ENCODE measurements around the gene DEGS2.

DEGS2 gene

DNA sequence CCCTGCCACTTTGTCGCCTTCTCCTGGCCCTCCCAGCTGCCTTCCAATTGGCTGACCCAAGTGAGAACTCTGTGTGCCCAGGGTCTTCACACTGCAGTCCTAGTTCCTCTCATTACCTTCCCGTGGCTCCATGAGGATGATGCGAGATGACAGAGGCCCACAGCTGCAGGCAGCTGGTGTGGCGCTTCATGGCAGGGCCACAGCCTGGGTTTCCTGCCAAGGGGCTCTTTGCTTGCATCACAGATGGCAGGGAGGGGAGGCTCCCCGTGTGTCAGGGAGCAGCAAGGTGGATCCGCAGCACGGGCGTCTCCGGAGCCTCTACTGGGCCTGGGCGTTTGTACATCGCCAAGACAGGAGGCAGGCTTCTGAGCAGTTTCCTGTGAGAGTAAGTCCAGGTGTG lies 28.9 kb downstream of the DEGS2 start:
- no peak for DNase-seq

GRCh38 chr14:100129161-100129589 lies 30.3 kb downstream of the DEGS2 start:
- no peak for DNase-seq

DNA sequence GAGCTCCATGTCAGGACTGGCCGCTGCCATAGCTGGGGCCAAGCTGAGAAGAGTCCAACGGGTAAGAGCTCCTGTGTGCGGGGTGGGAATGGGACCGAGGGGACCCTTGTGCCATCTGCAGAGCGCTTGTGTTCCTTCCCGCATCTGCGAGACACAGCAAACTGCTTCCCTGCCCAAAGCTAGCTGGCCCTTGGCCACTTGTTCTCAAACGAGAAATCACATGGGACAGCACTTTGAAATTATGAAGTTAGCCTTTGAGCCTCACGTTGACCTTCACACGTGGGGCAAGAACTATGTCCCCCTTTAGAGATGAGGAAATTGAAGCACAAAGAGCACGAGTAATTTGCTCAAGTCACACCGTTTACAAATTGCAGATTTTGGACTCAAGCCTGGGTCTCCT lies 30.8 kb downstream of the DEGS2 start:
- DNase-seq = no peak

DNA sequence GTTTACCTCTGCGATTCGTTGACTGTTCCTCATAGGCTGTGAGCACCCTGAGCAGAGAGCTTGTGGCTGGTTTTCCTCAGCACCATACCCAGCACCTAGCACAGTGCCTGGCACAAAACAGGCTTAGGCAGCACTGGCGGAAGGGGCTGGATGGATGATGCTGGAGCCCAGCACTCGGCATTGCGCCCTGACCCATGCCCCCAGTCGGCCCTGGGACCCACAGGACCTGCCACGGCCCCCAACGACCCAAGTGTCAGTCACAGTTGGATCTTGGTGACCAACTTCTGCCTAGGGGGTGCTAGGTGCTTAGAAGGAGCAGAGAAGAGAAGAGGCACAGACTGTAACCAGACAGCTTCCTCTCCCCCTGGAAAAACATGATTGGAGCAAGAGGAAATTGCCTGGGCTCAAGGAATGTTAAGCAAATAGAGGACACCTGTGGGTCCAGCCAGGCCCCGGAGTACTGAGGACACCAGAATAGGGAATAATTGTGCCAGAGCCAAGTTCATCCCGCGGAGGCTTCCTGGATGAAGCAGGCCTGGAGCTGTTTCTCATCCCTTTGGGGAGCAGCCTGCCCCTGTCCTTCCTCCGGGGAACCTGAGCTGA lies 31.5 kb downstream of the DEGS2 start:
- DNase-seq = no peak

DNA sequence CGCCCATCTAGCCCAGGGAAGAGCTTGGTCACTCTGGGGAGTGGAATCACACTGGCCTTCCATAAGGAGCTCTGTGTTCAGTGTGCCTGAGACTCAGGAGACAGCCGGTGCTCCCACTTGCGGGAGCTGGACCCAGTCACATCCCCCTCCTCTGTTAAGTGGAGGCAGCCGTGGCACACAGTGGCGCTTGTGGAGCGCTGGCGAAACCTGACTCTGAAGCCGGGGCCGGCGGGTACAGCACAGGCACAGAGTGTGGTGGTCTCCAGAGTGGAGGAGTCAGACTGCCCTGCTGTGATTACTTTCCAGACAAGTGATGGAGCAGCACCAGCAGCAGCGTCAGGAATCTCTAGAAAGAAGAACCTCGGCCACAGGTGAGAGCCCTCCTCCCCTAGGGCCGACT lies 33.0 kb downstream of the DEGS2 start:
- DNase-seq = no peak

DNA sequence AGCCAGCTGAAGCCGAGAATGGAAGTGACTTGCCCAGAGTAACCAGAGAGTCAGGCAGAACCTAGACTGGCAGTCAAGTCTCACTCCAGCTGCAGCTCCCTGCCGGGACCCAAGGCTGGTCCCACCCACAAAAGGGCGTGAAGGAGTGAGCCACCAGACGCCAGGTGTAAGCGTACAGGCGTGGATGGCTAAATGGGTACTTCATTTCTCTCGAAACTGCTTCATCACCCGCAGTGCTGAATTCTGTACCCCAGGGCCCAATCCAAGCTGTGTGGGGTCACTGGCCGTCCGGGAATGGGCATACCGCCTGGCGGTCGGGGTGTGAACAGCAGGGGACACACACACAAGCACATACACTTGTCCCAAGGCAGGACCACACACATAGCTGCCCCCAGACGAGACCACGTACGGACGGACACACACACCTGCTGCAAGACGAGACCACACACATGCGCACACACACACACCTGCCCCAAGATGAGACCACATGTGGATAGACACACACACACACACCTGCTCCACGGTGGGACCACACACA lies 34.8 kb downstream of the DEGS2 start:
- no peak for DNase-seq

GRCh38 chr14:100123618-100124017 lies 35.8 kb downstream of the DEGS2 start:
- no peak for DNase-seq

- no peak for DNase-seq
These were observed 36.8 kb downstream of the DEGS2 start for GRCh38 chr14:100122481-100123223.

GRCh38 chr14:100121643-100122480 lies 37.6 kb downstream of the DEGS2 start:
- no peak for DNase-seq

DNA sequence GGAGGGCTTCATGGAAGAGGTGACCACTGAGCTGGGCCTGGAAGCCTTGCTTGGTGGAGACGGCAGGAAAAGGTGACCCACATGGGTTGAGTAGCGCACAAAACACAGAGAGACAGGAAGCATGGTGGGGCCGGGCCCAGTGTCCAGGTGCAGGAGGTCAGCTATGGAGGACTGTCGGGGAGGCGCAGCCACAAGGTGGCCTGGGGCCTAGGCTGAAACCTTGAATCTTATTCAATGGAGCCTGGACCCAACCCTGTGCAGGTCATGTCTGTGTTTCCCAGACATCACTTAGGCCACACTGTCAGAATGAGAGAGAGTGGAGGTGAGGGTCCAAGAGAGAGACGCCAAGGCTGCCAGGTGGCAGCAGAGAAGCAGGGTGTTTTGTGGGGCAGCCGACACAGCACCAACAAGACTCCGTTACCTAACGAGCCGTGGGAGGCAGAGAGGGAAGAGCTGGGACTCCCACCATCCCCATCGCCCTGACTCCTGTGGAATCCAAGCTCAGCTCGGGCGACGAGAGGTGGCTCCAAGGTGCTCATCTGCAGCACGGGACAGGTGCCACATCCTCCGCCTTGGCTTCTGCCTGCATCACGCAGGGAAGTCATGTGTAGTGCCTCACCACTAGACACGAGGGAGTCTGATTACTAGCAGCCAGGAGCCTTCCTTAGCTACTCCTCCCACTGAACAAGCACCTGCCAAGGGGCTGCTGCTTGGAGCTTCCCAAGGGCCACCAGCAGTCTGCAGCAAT lies 38.7 kb downstream of the DEGS2 start:
- no peak for DNase-seq

DNA sequence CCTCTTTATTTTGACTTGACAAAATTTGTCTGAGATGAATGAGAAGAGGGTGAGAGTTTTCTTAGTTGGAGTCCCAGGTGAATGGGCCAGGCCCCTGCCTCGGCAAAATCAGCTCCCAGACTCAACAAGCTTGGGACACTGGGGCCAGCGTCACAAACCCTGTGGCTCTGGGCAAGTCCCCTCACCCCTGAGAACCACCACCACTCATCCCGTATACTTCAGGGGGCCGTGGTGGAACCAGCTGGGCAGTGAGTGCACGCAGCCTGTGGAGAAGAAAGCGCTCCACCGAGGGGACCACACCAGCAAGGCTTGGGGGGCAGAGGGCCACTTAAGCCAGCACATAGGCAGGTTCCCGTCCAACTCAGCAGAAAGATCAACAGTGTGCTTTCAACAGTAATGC lies 40.2 kb downstream of the DEGS2 start:
- DNase-seq = no peak

DNA sequence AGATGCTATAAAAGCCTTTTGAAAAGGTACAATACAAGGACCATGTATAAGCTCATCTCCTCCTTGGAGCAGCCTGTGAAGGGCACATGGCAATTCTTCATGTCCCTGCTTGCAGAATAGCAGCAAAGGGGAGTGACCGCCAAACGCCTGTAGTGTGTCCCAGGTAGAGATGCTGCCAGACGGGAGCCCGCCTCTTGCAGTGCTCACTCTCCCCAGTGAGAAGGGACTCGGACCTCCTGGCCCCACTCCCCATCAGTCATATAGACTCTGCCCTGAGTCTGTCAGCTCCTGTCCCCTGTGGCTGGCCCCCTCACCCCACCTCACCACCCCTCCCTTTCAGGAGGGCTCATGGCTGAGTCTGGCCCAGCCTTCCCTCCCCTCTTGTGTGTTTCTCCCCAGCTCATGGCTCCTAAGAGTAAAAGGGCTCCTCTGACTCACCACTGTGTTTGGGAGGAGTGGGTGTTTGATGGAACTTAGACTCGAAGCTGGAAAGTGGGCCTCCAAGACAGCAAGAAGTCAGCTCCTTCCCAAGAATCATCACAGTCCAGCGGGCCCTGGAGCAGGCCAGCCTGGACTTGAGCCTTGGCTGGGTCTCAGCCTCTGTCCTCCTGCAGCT lies 40.9 kb downstream of the DEGS2 start:
- no peak for DNase-seq

DNA sequence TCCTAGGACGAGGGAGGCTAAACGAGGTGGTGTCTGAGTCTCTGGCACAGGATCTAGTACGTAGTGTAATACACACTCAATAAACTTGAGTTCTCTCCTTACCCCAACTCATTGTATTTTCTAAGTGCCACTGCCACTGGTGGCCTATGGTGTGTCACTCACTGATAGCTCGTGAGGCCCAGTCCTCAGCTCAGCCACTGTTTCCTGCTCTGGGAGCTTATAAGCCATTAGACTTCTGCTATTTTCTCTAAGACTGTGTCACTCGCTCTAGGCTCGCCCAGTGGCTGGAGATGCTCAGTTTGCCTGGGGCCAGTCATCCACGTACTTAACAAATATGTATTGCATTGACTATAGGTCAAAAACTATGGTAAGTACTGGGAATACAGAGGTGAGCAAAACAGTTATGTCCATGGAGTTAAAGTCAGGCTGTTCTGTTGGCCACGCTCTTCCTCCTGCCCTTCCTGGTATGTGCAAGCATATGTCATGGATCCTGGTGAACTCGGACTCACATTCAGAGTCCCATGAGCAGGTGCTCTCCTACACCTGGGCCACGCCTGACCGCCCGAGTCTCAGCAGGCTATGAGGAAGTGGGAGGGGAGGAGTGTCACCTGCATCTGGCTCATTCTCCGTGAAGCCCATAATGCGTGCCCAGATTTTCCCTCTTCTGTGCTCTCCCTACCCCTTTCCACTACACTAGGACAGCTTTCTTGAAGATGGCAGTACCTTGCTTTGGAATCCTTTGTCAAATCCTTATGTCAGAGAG lies 41.6 kb downstream of the DEGS2 start:
- no peak for DNase-seq

DNA sequence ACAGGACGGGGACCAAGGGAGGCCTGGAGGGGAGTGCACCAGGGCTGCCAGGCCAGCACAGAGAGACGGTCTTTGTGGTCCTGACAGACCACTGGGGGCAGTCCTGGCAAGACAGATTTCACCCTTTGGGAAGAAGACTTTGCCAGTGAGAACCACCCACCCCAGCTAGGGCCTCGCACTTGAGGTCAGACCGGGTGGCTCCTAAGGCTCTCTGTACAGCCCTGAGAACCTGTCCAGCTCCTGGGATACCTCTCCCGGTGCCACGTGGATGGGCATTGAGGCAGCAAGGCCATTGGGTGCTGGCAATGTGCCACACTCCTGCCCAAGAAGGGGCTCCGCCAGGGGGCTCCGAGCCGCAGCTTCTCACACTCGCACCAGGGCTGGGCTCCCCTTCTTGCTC lies 42.4 kb downstream of the DEGS2 start:
- no peak for DNase-seq

DNA sequence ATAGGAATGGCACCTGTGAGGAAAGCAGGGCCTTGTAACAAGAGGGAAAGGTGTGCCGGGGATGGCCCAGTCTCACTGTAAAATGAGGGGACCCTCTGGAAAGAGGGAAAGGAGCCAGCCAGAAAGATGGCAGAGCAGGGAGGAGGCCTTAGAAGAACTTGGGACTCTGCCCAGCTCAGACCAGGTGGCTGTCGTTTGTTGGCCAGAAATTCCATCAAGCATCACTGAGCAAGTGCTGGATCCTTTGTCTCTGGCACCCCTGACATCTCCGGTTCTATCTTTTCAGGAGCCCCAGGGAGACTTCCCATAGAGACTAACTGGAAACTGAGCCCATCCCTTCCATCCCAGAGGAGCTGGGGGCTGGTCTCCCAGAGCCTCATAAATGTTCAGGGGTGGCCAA lies 43.3 kb downstream of the DEGS2 start:
- no peak for DNase-seq

GRCh38 chr14:100115726-100116125 lies 43.7 kb downstream of the DEGS2 start:
- DNase-seq = no peak

GRCh38 chr14:100115236-100115635 lies 44.2 kb downstream of the DEGS2 start:
- no peak for DNase-seq

- DNase-seq = no peak
These were observed 45.2 kb downstream of the DEGS2 start for GRCh38 chr14:100114109-100114765.

DNA sequence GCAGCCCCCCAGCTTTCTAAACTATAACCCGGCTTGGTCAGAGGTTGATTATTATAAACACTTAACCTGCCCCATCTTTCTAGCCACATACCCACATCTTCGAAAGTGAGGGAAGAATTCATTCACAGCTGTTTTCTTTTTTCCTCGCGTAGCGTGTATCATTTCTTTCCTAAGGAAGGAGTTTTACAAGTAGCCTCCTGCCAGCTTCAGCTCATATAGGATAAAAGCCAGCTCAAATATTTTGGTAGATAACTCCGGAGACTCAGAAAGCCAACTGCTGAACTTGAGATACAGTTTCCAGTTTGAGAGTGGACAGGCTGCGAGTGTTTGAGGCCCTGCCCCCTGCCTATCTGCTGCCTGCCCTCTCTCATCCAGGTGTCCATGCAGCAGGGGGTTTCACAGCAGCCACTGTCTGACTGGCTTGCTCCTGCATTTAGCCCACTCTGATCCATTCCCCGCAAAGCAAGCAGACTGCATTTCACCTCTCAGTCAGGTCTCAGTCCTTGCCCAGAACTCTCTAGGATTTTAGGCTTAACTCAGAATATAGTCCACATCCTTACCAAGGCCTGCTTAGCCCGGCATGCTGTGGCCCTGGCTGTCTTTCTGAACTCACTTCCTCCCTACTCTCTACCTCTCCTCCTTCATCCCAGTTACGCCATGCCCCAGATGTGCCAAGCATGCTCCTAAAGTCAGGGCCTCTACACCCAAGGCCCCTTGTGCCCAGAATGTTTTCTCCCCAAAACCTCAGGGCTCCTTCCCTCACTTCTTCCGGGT lies 47.3 kb downstream of the DEGS2 start:
- no peak for DNase-seq

DNA sequence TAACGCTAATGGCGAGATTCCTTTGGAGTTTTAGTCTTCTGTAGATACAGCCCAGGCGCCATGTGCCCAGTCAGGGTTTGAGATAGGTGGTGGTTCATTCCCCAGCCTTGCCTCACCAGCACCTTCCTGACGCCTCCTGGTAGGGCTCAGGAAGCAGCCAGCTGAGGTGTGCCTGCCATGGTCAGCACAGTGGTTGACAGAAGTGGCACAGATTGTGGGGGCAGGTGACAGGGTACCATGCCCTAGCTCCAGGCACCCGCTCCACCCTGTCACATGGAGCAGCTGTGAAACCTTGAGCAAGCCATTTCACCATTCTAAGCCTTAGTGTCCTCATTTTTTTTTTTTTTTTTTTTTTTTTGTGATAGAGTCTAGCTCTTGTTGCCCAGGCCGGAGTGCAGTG lies 48.6 kb downstream of the DEGS2 start:
- no peak for DNase-seq

Data from activated gamma-delta T cell treated with Interleukin-2 at 50 U/mL for 16 hours (primary cell).